H1 (cell line): Measurements from ENCODE around the gene UBR1. TPM values are rescaled to one million over a fixed set of nuclear protein-coding genes. Genes with fewer than 3 reads are reported as not detected.

ENCODE experiments used
- CTCF ChIA-PET: fragments of 300-600 bp; sonication (Branson Sonifier 250); formaldehyde crosslinking; loops from one replicate; lab custom pipeline; 2021; ENCODE audit not compliant: partially characterized antibody; lab: Charles Lee
- POLR2A ChIA-PET: fragments of 300-600 bp; sonication (Branson Sonifier 250); formaldehyde crosslinking; loops from one replicate; lab custom pipeline; 2021; ENCODE audit warnings: inconsistent platforms; ENCODE audit not compliant: partially characterized antibody; lab: Charles Lee
- DNase-seq, 2 experiments: peaks; one replicate each; pipeline versions ENCODE4 v3.0.0 to v3.0.0-alpha.2; 2010 to 2022; ENCODE audit warnings: low spot score in 2 of 2, low read depth in 1 of 2, mixed read lengths in 1 of 2
- FAIRE-seq: peaks from 2 replicates; lab custom pipeline; 2011; peaks lifted over from hg19 to GRCh38; lab: Jason Lieb, UNC
- H2AFZ ChIP-seq: 2 replicates; pipeline ENCODE4 v1.8.1; 2012; ENCODE audit warnings: low read length, inconsistent platforms
- H2AK5ac ChIP-seq: 2 replicates; pipeline ENCODE4 v1.6.1; 2013; ENCODE audit warnings: low read depth, low read length
- H2BK120ac ChIP-seq: replicated peaks from 2 replicates; pipeline ENCODE3; 2013; ENCODE audit warnings: low read depth, low read length, inconsistent platforms
- H2BK12ac ChIP-seq: 2 replicates; pipeline ENCODE4 v1.6.1; 2013; ENCODE audit warnings: low read depth, low read length
- H2BK15ac ChIP-seq: 2 replicates; pipeline ENCODE4 v1.6.1; 2013; ENCODE audit warnings: low read length
- H2BK20ac ChIP-seq: 2 replicates; pipeline ENCODE4 v1.6.1; 2013; ENCODE audit warnings: low read length
- H2BK5ac ChIP-seq: 2 replicates; pipeline ENCODE4 v1.6.1; 2013; ENCODE audit warnings: low read depth, low read length
- H3K14ac ChIP-seq: 2 replicates; pipeline ENCODE4 v1.6.1; 2013; ENCODE audit warnings: inconsistent platforms; ENCODE audit not compliant: insufficient read length
- H3K18ac ChIP-seq: 2 replicates; pipeline ENCODE4 v1.6.1; 2013; ENCODE audit warnings: low read length; ENCODE audit errors: extremely low read depth
- H3K23ac ChIP-seq: 2 replicates; pipeline ENCODE4 v1.6.1; 2013; ENCODE audit warnings: inconsistent platforms; ENCODE audit not compliant: insufficient read length
- H3K23me2 ChIP-seq: 2 replicates; pipeline ENCODE4 v1.6.1; 2013; ENCODE audit warnings: low read depth, low read length
- H3K27ac ChIP-seq: 2 replicates; pipeline ENCODE4 v1.6.1; 2011; ENCODE audit warnings: low read depth, low read length, inconsistent platforms
- H3K27me3 ChIP-seq, 4 experiments: replicated peaks in 1 of 4; 1 replicate in 1 of 4; 2 replicates in 3 of 4; pipeline versions ENCODE4 v1.6.1 to v1.8.1; 2011 to 2013; ENCODE audit warnings: low read length in 3 of 4, mild to moderate bottlenecking in 3 of 4, inconsistent platforms in 2 of 4, mixed read lengths in 2 of 4, moderate library complexity in 1 of 4; ENCODE audit not compliant: control insufficient read depth in 3 of 4, insufficient read depth in 3 of 4; ENCODE audit errors: extremely low read depth in 1 of 4
- H3K36me3 ChIP-seq, 4 experiments: 2 replicates each; pipeline versions ENCODE4 v1.6.1 to v1.8.1; 2011 to 2013; ENCODE audit warnings: mild to moderate bottlenecking in 4 of 4, low read length in 3 of 4, moderate library complexity in 2 of 4, control low read depth in 1 of 4, inconsistent platforms in 1 of 4; ENCODE audit not compliant: insufficient read depth in 4 of 4, control insufficient read depth in 2 of 4
- H3K4ac ChIP-seq: replicated peaks from 2 replicates; pipeline ENCODE3; 2013; ENCODE audit warnings: low read length, low read depth, mixed read lengths, inconsistent platforms; ENCODE audit not compliant: insufficient read length
- H3K4me1 ChIP-seq, 4 experiments: replicated peaks in 1 of 4; 1 replicate in 1 of 4; 2 replicates in 3 of 4; pipeline versions ENCODE4 v1.6.1 to v1.8.1; 2011 to 2013; ENCODE audit warnings: low read length in 3 of 4, inconsistent platforms in 2 of 4, mixed read lengths in 1 of 4; ENCODE audit not compliant: insufficient read depth in 4 of 4, control insufficient read depth in 3 of 4
- H3K4me2 ChIP-seq, 2 experiments: 2 replicates each; pipeline versions ENCODE4 v1.6.1 to v1.8.1; 2011 to 2013; ENCODE audit warnings: low read depth in 2 of 2, low read length in 2 of 2, control low read depth in 1 of 2, inconsistent platforms in 1 of 2, mild to moderate bottlenecking in 1 of 2; ENCODE audit not compliant: insufficient read depth in 1 of 2
- H3K4me3 ChIP-seq, 4 experiments: fragments of 200-600, 300-600 bp in 1 of 4; sonication (generic), shearing (Covaris generic), sonication (Bioruptor Twin) in 1 of 4; 2 replicates each; pipeline versions ENCODE4 v1.5.1 to v1.8.1; 2011 to 2016; ENCODE audit warnings: low read length in 4 of 4, low read depth in 3 of 4, control low read depth in 2 of 4, inconsistent platforms in 2 of 4, mild to moderate bottlenecking in 2 of 4, mixed read lengths in 1 of 4, moderate library complexity in 1 of 4; ENCODE audit not compliant: insufficient read depth in 2 of 4; ENCODE audit errors: extremely low read depth in 1 of 4
- H3K56ac ChIP-seq: replicated peaks from 2 replicates; pipeline ENCODE3; 2013; ENCODE audit warnings: low read depth, mild to moderate bottlenecking, mixed read lengths, low read length, inconsistent platforms; ENCODE audit not compliant: insufficient read length
- H3K79me1 ChIP-seq: 2 replicates; pipeline ENCODE4 v1.6.1; 2013; ENCODE audit warnings: low read depth, low read length, control low read depth
- H3K79me2 ChIP-seq, 2 experiments: 2 replicates each; pipeline versions ENCODE4 v1.6.1 to v1.8.1; 2012 to 2013; ENCODE audit warnings: low read length in 2 of 2, mild to moderate bottlenecking in 2 of 2, inconsistent platforms in 1 of 2; ENCODE audit not compliant: insufficient read depth in 2 of 2, control insufficient read depth in 1 of 2
- H3K9ac ChIP-seq, 4 experiments: replicated peaks in 1 of 4; 1 replicate in 1 of 4; 2 replicates in 3 of 4; pipeline versions ENCODE4 v1.6.1 to v1.8.1; 2011 to 2013; ENCODE audit warnings: low read depth in 3 of 4, low read length in 3 of 4, control low read depth in 2 of 4, mild to moderate bottlenecking in 2 of 4, moderate library complexity in 2 of 4, inconsistent platforms in 1 of 4; ENCODE audit errors: extremely low read depth in 1 of 4
- H3K9me3 ChIP-seq, 2 experiments: 2 replicates each; pipeline versions ENCODE4 v1.6.1 to v1.8.1; 2012 to 2013; ENCODE audit warnings: mild to moderate bottlenecking in 2 of 2, moderate library complexity in 2 of 2, control low read depth in 1 of 2, inconsistent platforms in 1 of 2, low read depth in 1 of 2, low read length in 1 of 2, mixed read lengths in 1 of 2; ENCODE audit not compliant: insufficient read depth in 2 of 2
- H4K20me1 ChIP-seq, 2 experiments: replicated peaks in 1 of 2; 2 replicates each; pipeline versions ENCODE3 to v1.8.1; 2011 to 2013; ENCODE audit warnings: inconsistent platforms in 2 of 2, low read length in 2 of 2, mild to moderate bottlenecking in 1 of 2; ENCODE audit not compliant: insufficient read depth in 2 of 2, control insufficient read depth in 1 of 2
- H4K5ac ChIP-seq: 2 replicates; pipeline ENCODE4 v1.6.1; 2013; ENCODE audit warnings: low read length, low read depth, mixed read lengths, inconsistent platforms; ENCODE audit not compliant: insufficient read length
- H4K8ac ChIP-seq: 2 replicates; pipeline ENCODE4 v1.8.0; 2013; ENCODE audit warnings: mild to moderate bottlenecking, moderate library complexity, low read length, inconsistent platforms; ENCODE audit not compliant: insufficient read depth; ENCODE audit errors: extremely low read depth
- H4K91ac ChIP-seq: replicated peaks from 2 replicates; pipeline ENCODE3; 2013; ENCODE audit warnings: low read length, mixed read lengths, inconsistent platforms; ENCODE audit not compliant: insufficient read length
- CHD2 ChIP-seq: IDR thresholded peaks from 2 replicates; pipeline ENCODE4 v1.6.1; 2012; ENCODE audit warnings: low read length, improper control_type of control experiment
- CREB1 ChIP-seq: IDR thresholded peaks from 2 replicates; pipeline ENCODE4 v1.6.1; 2012; ENCODE audit warnings: inconsistent platforms
- CTBP2 ChIP-seq: IDR thresholded peaks from 2 replicates; pipeline ENCODE4 v1.7.0; 2011; ENCODE audit warnings: borderline replicate concordance, mild to moderate bottlenecking, moderate library complexity, mixed read lengths, low read length; ENCODE audit not compliant: insufficient read depth, insufficient read length
- EGR1 ChIP-seq: IDR thresholded peaks from 2 replicates; pipeline ENCODE4 v1.6.1; 2011; ENCODE audit warnings: low read depth, low read length, borderline replicate concordance
- EP300 ChIP-seq, 2 experiments: IDR thresholded peaks; 1 replicate in 1 of 2; 2 replicates in 1 of 2; pipeline ENCODE4 v1.6.1; 2011 to 2012; ENCODE audit warnings: low read depth in 2 of 2, low read length in 2 of 2, mild to moderate bottlenecking in 2 of 2, borderline replicate concordance in 1 of 2, inconsistent platforms in 1 of 2, moderate library complexity in 1 of 2
- EZH2 ChIP-seq: fragments of 200-600 bp; sonication (generic); IDR thresholded peaks from 2 replicates; pipeline ENCODE4 v1.7.1; 2012; ENCODE audit warnings: low read depth, mild to moderate bottlenecking, moderate library complexity, low read length, inconsistent platforms; ENCODE audit not compliant: severe bottlenecking
- GABPA ChIP-seq: IDR thresholded peaks from 2 replicates; pipeline ENCODE4 v1.6.1; 2011; ENCODE audit warnings: mild to moderate bottlenecking, low read length, moderate library complexity, borderline replicate concordance; ENCODE audit not compliant: insufficient read depth
- GTF2F1 ChIP-seq: IDR thresholded peaks from 2 replicates; pipeline ENCODE4 v1.6.1; 2012; ENCODE audit warnings: low read depth, low read length, improper control_type of control experiment, borderline replicate concordance
- HDAC2 ChIP-seq, 2 experiments: fragments of 300-600 bp in 1 of 2; sonication (generic) in 1 of 2; IDR thresholded peaks; 2 replicates each; pipeline ENCODE4 v1.6.1; 2011 to 2012; ENCODE audit warnings: low read depth in 2 of 2, low read length in 2 of 2, mild to moderate bottlenecking in 2 of 2, moderate library complexity in 2 of 2, borderline replicate concordance in 1 of 2, inconsistent platforms in 1 of 2
- KDM5A ChIP-seq: fragments of 200-600 bp; IDR thresholded peaks from 2 replicates; pipeline ENCODE4 v1.7.1; 2012; ENCODE audit warnings: mild to moderate bottlenecking, low read length, inconsistent platforms, mixed read lengths
- RFX5 ChIP-seq: IDR thresholded peaks from 2 replicates; pipeline ENCODE4 v1.6.1; 2011; ENCODE audit warnings: low read depth, low read length, improper control_type of control experiment, borderline replicate concordance
- SAP30 ChIP-seq: fragments of 300-600 bp; sonication (generic); IDR thresholded peaks from 2 replicates; pipeline ENCODE4 v1.7.1; 2012; ENCODE audit warnings: low read length, moderate library complexity, mild to moderate bottlenecking, inconsistent platforms; ENCODE audit not compliant: insufficient read depth, insufficient replicate concordance
- WGBS, 2 experiments: shearing (Covaris generic) in 1 of 2; methylation state at CpG; one replicate each; pipeline versions ENCODE4 v1.1.6 to v1.1.7; 2013 to 2015; ENCODE audit warnings: low lambda C conversion rate in 2 of 2, mixed read lengths in 2 of 2, inconsistent platforms in 1 of 2, low coverage in 1 of 2, missing lambda C conversion rate in 1 of 2; ENCODE audit not compliant: insufficient replicate concordance in 2 of 2, insufficient coverage in 1 of 2, insufficient read length in 1 of 2; ENCODE audit errors: extremely low coverage in 1 of 2, missing lambda C conversion rate in 1 of 2; 5-methylcytosine and 5-hydroxymethylcytosine counted together
- polyA plus RNA-seq, 7 experiments: library from polyadenylated mRNA; depleted of rRNA in 3 of 7; stranded (reverse) in 5 of 7; unstranded in 2 of 7; fragments of >200 nt in 5 of 7; fragments of 200-250 nt in 2 of 7; gene quantifications; 1 replicate in 5 of 7; 2 replicates in 1 of 7; 4 replicates in 1 of 7; pipeline versions ENCODE4 v1.2.1 to v1.2.3, GENCODE V29; 2011 to 2013; ENCODE audit warnings: missing spikeins in 2 of 7, mixed read lengths in 2 of 7
- total RNA-seq: library from RNA; stranded (reverse); fragmentation: NEBNext Ultra II Directional; extraction: Animal tissue kit (Norgen Biotek cat#: 25700); gene quantifications from 2 replicates; pipeline ENCODE4 v1.2.1, GENCODE V29; 2021

Gene UBR1
- total and polyA plus RNA-seq, 2 of the 8 experiments (the other 6 are each of a cell fraction or from before 2014, with no cell fraction given) = 3.7 to 18.7 TPM

DNA sequence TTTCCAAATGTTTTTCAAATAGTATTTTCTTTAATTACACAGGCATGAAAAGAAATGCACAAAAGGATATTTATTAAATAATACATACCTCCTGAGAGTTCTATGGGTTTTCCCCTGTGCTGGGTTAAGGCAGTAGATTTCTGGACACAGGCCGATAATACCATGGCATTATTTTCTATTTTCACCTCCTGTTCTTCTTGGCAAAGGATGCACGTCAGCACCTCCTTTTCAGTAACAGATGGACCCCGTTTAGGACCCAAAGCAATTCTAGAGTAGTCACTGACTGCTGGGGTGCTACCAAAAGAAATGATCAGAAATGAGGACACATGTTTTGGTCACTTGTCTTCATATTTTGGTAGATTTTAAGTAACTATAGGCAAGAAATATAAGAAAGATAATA is 98.8 kb downstream of the UBR1 start:
- Histone ChIP-seq H4K20me1 (no peaks in the 10 kb centered on the region), H3K14ac (no peak overlapping the region), H4K5ac (no peak overlapping the region), H3K23ac (no peak overlapping the region), H2BK20ac (no peak overlapping the region), H3K4me2 (no peak overlapping the region), H4K8ac (no peak overlapping the region), H2BK120ac (no peak overlapping the region), H3K27ac (no peak overlapping the region), H2BK15ac (no peak overlapping the region), H3K27me3 (no peaks in the 10 kb centered on the region), H2BK5ac (no peak overlapping the region), H3K23me2 (no peaks in the 10 kb centered on the region), H3K79me2 (no peaks in the 10 kb centered on the region), H2BK12ac (no peak overlapping the region), H3K9ac (no peak overlapping the region), H3K4me1 (no peaks in the 10 kb centered on the region), H3K9me3 (peaks cover 3 to 16% of the 10 kb centered on the region in 2 experiments; a peak in 2 of 4 replicates), H2AFZ (no peak overlapping the region), H3K4ac (no peak overlapping the region), H3K4me3 (no peak overlapping the region), H3K79me1 (no peaks in the 10 kb centered on the region), H3K18ac (no peak overlapping the region), H2AK5ac (no peak overlapping the region), H4K91ac (no peak overlapping the region), H3K36me3 (peaks cover 0 to 27% (median 14%) of the 10 kb centered on the region in 4 experiments; a peak in 4 of 8 replicates), H3K56ac (no peak overlapping the region)
- FAIRE-seq (no peak), DNase-seq (no peak)
- ChIA-PET CTCF (no interaction called here), POLR2A (no interaction called here)
- WGBS, 2 experiments = 82% methylated on average over 3 of the region's 3 CpGs; no CpG with 5 or more reads in 1 of the 2 experiments
- TF ChIP-seq EGR1 (no peak), EZH2 (no peak), KDM5A (no peak), GTF2F1 (no peak), CHD2 (no peak), CTBP2 (no peak), GABPA (no peak), SAP30 (no peak), HDAC2 (IDR thresholded peaks at IDR 0.05; ENCODE audit: borderline replicate concordance in 1 of 2, low read depth in 2 of 2, low read length in 2 of 2) (no peak), RFX5 (no peak), EP300 (IDR thresholded peaks at IDR 0.05; ENCODE audit: borderline replicate concordance in 1 of 2, low read depth in 2 of 2, low read length in 2 of 2) (no peak), CREB1 (no peak)
